ENCODE results near the gene SLC30A2.

DNA sequence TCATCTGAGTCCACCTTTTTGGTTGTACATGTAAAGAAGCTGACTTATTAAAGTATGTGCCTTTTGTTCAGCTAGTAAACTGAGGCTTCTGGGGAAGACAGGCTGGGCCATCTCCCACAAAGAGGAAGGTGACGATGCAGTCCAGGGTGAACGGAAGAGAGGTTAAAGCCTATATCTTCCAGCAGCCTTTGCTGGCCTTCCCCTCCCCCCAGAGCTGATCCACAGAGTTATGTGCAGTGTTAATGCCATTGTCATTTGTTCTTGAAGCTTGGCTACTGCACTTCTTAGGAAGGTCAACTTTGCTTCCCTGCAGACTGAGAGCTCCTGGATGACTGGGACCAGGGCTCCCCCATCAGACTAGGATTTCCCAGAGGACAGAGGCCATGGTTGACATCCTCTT, 2.2 kb downstream of the SLC30A2 start:
- TF ChIP-seq POLR2A (IDR thresholded peaks at IDR 0.05) (no peak), CTCF (IDR thresholded peaks at IDR 0.05) (no peak)

Measured in upper lobe of left lung (tissue), 4 donors.